ENCODE results near the gene FYCO1. TPM values are rescaled to one million over a fixed set of nuclear protein-coding genes. Genes with fewer than 3 reads are reported as not detected.

The FYCO1 gene
- total and polyA plus RNA-seq, 8 donors: 19.0 to 42.7 (median 20.4) TPM

GRCh38 chr3:45929042-45929679 is 66.5 kb downstream of the FYCO1 start:
- Histone ChIP-seq H3K27ac (no peak overlapping the region), H3K36me3 (peaks cover 0 to 79% of the 10 kb centered on the region in 2 donors), H3K4me3 (no peak overlapping the region), H3K27me3 (no peaks in the 10 kb centered on the region), H3K9me3 (no peaks in the 10 kb centered on the region), H3K4me1 (peaks cover 0 to 7% of the 10 kb centered on the region in 2 donors)
- ATAC-seq (peak; percentile 80), DNase-seq (peak in 1 of 4 donors; percentile 28)
- TF ChIP-seq CTCF (IDR thresholded peaks at IDR 0.05): peak; percentile 60 to 71
- intact Hi-C loops (cut with DNase I): loop anchor here in 1 of 2 donors (10.0 kb wide), 1 partner anchor 164 kb away; no protein-coding TSS in a partner anchor

GRCh38 chr3:45927881-45928280 is 67.7 kb downstream of the FYCO1 start:
- intact Hi-C loops (cut with DNase I): loop anchor here in 1 of 2 donors (10.0 kb wide), 1 partner anchor 163 kb away; no protein-coding TSS in a partner anchor
- Histone ChIP-seq H3K9me3 (no peaks in the 10 kb centered on the region), H3K27ac (no peak overlapping the region), H3K4me1 (peaks cover 0 to 7% of the 10 kb centered on the region in 2 donors), H3K36me3 (peaks cover 0 to 81% of the 10 kb centered on the region in 2 donors), H3K4me3 (no peak overlapping the region), H3K27me3 (no peaks in the 10 kb centered on the region)
- ATAC-seq (no peak), DNase-seq (no peak)
- no peak for TF ChIP-seq CTCF (IDR thresholded peaks at IDR 0.05)

DNA sequence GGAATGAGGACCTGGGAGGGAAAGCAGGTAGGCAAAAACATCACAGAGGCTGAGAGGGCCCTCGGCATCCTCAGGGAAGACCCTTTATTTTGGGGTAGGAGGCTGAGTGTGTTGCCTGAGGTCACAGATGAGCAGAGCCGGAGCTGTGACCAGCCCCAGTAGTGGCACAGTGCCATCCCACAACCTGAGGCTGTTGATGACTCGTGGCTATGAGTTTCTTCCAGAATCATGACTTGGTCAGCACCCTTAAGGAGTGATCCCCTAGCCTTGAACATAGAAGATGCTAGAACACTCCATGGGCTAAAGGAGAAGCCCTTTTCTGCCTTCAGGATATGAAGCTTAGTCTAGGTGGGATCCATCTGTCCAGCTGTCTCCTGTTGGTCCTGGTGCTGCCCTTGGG is 71.9 kb downstream of the FYCO1 start:
- H3K9me3 ChIP-seq: no peaks in the 10 kb centered on the region
- intact Hi-C loops (cut with DNase I): loop anchor here in 1 of 2 donors (10.0 kb wide), 1 partner anchor 159 kb away; no protein-coding TSS in a partner anchor
- DNase-seq (no peak), ATAC-seq (no peak)
- no peak overlapping the region for H3K27ac ChIP-seq
- H3K4me3 ChIP-seq: no peak overlapping the region
- no peaks in the 10 kb centered on the region for H3K4me1 ChIP-seq
- no peak for TF ChIP-seq CTCF (IDR thresholded peaks at IDR 0.05)
- H3K27me3 ChIP-seq: no peaks in the 10 kb centered on the region
- peaks cover 0 to 82% of the 10 kb centered on the region in 2 donors for H3K36me3 ChIP-seq

DNA sequence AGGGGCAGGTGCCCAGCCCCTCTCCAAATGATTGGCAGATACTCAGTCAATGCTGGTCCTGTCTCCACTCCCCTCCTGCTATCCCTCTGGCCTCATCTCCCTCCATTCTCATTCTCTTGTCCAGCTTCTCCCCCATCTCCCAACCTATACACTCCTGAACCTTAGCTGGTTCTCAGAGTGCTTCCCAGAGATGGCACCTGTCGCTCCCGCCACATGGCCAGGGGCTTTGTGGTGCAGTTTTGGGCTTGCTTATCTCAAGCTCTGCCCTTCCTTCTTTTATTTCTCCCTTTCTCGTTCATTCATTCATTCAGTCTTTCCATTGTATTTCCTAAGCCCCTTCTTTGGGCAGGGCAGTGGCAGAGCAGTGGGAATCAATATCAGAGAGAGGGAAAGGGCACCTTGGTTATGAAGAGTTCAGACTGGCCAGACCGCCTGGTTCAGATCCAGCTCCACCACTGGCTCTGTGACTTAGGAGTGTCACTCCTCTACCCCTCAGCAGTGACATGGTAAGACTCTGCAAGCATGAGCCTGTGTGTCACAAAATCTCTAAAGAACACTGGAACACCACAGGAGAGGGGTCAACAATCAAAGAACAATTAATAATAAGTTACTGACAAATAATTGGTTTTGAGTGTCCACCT is 72.6 kb downstream of the FYCO1 start:
- TF ChIP-seq CTCF (IDR thresholded peaks at IDR 0.05): no peak
- Histone ChIP-seq H3K4me3 (no peak overlapping the region), H3K27ac (no peak overlapping the region), H3K4me1 (no peaks in the 10 kb centered on the region), H3K36me3 (peaks cover 0 to 82% of the 10 kb centered on the region in 2 donors), H3K27me3 (no peaks in the 10 kb centered on the region), H3K9me3 (no peaks in the 10 kb centered on the region)
- intact Hi-C loops (cut with DNase I): loop anchor here in 1 of 2 donors (10.0 kb wide), 1 partner anchor 158 kb away; no protein-coding TSS in a partner anchor
- ATAC-seq (no peak), DNase-seq (no peak)

- H3K27ac ChIP-seq: no peak overlapping the region
- H3K4me1 ChIP-seq: no peaks in the 10 kb centered on the region
- intact Hi-C loops (cut with DNase I): loop anchor here in 1 of 2 donors (10.0 kb wide), 1 partner anchor 157 kb away; no protein-coding TSS in a partner anchor
- H3K9me3 ChIP-seq: no peaks in the 10 kb centered on the region
- H3K27me3 ChIP-seq: no peaks in the 10 kb centered on the region
- no peak for ATAC-seq
- peaks cover 0 to 73% of the 10 kb centered on the region in 2 donors for H3K36me3 ChIP-seq
- DNase-seq: no peak
- no peak overlapping the region for H3K4me3 ChIP-seq
- no peak for TF ChIP-seq CTCF (IDR thresholded peaks at IDR 0.05)
Measured at GRCh38 chr3:45922039-45922326, 73.6 kb downstream of the FYCO1 start.

Data from left lung (tissue), 10 donors.